ENCODE measurements around the gene MEIS2.

MEIS2 gene

GRCh38 chr15:36961956-36962355 lies 138.4 kb downstream of the MEIS2 start:
- H3K4me3 ChIP-seq (replicated peaks; ENCODE audit: low read depth, low read length) = no peak overlapping the region
- TF ChIP-seq, protein P1, sequence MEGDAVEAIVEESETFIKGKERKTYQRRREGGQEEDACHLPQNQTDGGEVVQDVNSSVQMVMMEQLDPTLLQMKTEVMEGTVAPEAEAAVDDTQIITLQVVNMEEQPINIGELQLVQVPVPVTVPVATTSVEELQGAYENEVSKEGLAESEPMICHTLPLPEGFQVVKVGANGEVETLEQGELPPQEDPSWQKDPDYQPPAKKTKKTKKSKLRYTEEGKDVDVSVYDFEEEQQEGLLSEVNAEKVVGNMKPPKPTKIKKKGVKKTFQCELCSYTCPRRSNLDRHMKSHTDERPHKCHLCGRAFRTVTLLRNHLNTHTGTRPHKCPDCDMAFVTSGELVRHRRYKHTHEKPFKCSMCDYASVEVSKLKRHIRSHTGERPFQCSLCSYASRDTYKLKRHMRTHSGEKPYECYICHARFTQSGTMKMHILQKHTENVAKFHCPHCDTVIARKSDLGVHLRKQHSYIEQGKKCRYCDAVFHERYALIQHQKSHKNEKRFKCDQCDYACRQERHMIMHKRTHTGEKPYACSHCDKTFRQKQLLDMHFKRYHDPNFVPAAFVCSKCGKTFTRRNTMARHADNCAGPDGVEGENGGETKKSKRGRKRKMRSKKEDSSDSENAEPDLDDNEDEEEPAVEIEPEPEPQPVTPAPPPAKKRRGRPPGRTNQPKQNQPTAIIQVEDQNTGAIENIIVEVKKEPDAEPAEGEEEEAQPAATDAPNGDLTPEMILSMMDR (IDR thresholded peaks at IDR 0.05; ENCODE audit: insufficient read depth, low read length, poor library complexity, severe bottlenecking) = no peak

GRCh38 chr15:36960947-36961227 lies 139.5 kb downstream of the MEIS2 start:
- no peaks in the 10 kb centered on the region for H3K27me3 ChIP-seq (replicated peaks; ENCODE audit: control insufficient read depth, insufficient read depth, low read length)
- no peak for DNase-seq (ENCODE audit: extremely low read depth, insufficient read length)
- no peak overlapping the region for H3K4me3 ChIP-seq (replicated peaks; ENCODE audit: low read depth, low read length)
- no peaks in the 10 kb centered on the region for H3K36me3 ChIP-seq (ENCODE audit: control insufficient read depth, insufficient read depth, low read length)
- TF ChIP-seq, protein P1 (IDR thresholded peaks at IDR 0.05; ENCODE audit: insufficient read depth, low read length, poor library complexity, severe bottlenecking) = no peak

More at GRCh38 chr15:36961956-36962355, 138.4 kb downstream of the MEIS2 start:
- DNase-seq (ENCODE audit: extremely low read depth, insufficient read length) = no peak
- no peaks in the 10 kb centered on the region for H3K36me3 ChIP-seq (ENCODE audit: control insufficient read depth, insufficient read depth, low read length)
- H3K27me3 ChIP-seq (replicated peaks; ENCODE audit: control insufficient read depth, insufficient read depth, low read length) = no peaks in the 10 kb centered on the region

DNA sequence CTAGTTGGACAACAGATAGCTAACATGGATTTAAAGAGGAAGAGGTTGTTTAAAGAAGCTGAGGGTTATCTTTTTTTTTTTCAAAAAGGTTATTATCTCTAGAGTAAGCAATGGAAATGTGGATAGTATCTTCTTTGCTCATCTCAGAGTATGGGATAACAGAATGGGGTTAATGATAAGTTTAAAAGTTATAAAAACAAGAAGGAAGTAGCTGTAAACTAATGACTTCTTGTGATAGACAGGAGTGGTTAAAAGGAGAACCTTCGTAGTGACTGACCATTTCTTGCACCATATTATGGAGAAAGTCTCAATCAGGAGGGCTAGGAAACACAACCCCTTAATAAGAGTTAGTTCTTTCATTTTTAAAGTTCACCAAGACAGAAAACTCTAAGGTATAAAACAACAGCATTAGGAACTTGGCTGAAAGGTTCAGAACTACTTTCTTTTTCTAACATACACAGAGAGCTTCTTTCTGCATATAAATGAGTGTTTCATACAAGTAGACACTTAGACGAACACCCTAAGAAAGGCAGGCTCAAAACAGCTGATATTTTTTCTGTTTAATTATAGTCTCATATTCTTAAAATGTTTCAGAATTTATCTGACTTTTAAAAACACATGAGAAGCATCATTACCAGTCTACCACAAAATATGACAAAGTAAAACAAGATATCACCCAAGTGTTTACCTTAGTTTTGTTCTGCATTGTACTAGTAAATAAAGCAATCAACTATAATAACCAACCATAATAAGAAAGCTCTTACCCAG lies 140.0 kb downstream of the MEIS2 start:
- no peak for DNase-seq (ENCODE audit: extremely low read depth, insufficient read length)
- H3K4me3 ChIP-seq (replicated peaks; ENCODE audit: low read depth, low read length) = peak overlapping the region; percentile 46
- no peaks in the 10 kb centered on the region for H3K27me3 ChIP-seq (replicated peaks; ENCODE audit: control insufficient read depth, insufficient read depth, low read length)
- no peaks in the 10 kb centered on the region for H3K36me3 ChIP-seq (ENCODE audit: control insufficient read depth, insufficient read depth, low read length)
- TF ChIP-seq, protein P1 (IDR thresholded peaks at IDR 0.05; ENCODE audit: insufficient read depth, low read length, poor library complexity, severe bottlenecking) = no peak

- H3K27me3 ChIP-seq (replicated peaks; ENCODE audit: control insufficient read depth, insufficient read depth, low read length) = no peaks in the 10 kb centered on the region
- no peak overlapping the region for H3K4me3 ChIP-seq (replicated peaks; ENCODE audit: low read depth, low read length)
- TF ChIP-seq, protein P1 (IDR thresholded peaks at IDR 0.05; ENCODE audit: insufficient read depth, low read length, poor library complexity, severe bottlenecking) = no peak
- DNase-seq (ENCODE audit: extremely low read depth, insufficient read length) = no peak
- no peaks in the 10 kb centered on the region for H3K36me3 ChIP-seq (ENCODE audit: control insufficient read depth, insufficient read depth, low read length)
Measured at GRCh38 chr15:36959746-36960145, 140.6 kb downstream of the MEIS2 start.

DNA sequence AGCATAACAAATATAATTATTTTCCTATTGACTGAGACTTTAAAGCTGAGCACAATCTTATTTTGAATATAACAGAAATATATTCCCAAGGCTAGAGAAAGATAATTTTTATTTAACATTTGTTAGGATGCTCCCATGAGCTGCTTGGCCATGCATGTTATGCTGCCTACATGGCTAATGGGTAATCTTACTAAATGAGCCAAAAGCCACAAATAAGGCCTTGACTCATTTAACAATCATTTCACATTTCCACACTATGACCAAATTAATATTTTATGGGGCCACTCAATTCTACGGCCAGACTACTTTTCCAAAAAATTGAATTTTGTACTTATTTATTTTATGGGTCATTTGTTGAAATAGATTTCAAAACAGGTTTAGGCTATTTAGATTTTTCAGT lies 141.7 kb downstream of the MEIS2 start:
- TF ChIP-seq, protein P1 (IDR thresholded peaks at IDR 0.05; ENCODE audit: insufficient read depth, low read length, poor library complexity, severe bottlenecking) = no peak

GRCh38 chr15:36954486-36954885 lies 145.9 kb downstream of the MEIS2 start:
- TF ChIP-seq, protein P1 (IDR thresholded peaks at IDR 0.05; ENCODE audit: insufficient read depth, low read length, poor library complexity, severe bottlenecking) = no peak

More for the DNA sequence above, 141.7 kb downstream of the MEIS2 start:
- no peak for DNase-seq (ENCODE audit: extremely low read depth, insufficient read length)
- no peaks in the 10 kb centered on the region for H3K36me3 ChIP-seq (ENCODE audit: control insufficient read depth, insufficient read depth, low read length)
- H3K4me3 ChIP-seq (replicated peaks; ENCODE audit: low read depth, low read length) = no peak overlapping the region
- H3K27me3 ChIP-seq (replicated peaks; ENCODE audit: control insufficient read depth, insufficient read depth, low read length) = no peaks in the 10 kb centered on the region

More at GRCh38 chr15:36954486-36954885, 145.9 kb downstream of the MEIS2 start:
- DNase-seq (ENCODE audit: extremely low read depth, insufficient read length) = no peak
- Histone ChIP-seq H3K36me3 (ENCODE audit: control insufficient read depth, insufficient read depth, low read length) (no peaks in the 10 kb centered on the region; the same call in none of the 2 replicates), H3K4me3 (replicated peaks; ENCODE audit: low read depth, low read length) (no peak overlapping the region), H3K27me3 (replicated peaks; ENCODE audit: control insufficient read depth, insufficient read depth, low read length) (no peaks in the 10 kb centered on the region)

Measured in GM06990 (cell line).